Pulmonary artery endothelial cell (primary cell): ENCODE measurements around the gene AMPD2. TPM values are rescaled to one million over a fixed set of nuclear protein-coding genes. Genes with fewer than 3 reads are reported as not detected.
"Not testable (repeated sequence)": the region's sequence is repeated elsewhere in the genome, so short reads cannot be mapped to it uniquely, and the experiment has no call there.

Experiments
- DNase-seq: peaks from one replicate; pipeline ENCODE4 v3.0.0-alpha.2; 2011; ENCODE audit warnings: low read depth, low spot score
- total RNA-seq: library from RNA; depleted of rRNA; stranded (reverse); fragments of >200 nt; gene quantifications from 2 replicates; pipeline ENCODE4 v1.2.3, GENCODE V29; 2014

The AMPD2 gene
- total RNA-seq, 1 donor from 2014 or later, result 49.5 TPM

GRCh38 chr1:109649491-109649914, 29.9 kb downstream of the AMPD2 start:
- DNase-seq, result no peak

- no peak for DNase-seq
These were observed 31.0 kb downstream of the AMPD2 start for GRCh38 chr1:109650609-109651008.

- no peak for DNase-seq
These were observed 32.8 kb downstream of the AMPD2 start for GRCh38 chr1:109652402-109652801.

GRCh38 chr1:109653306-109653705, 33.7 kb downstream of the AMPD2 start:
- DNase-seq, result no peak

- no peak for DNase-seq
These were observed 34.9 kb downstream of the AMPD2 start for GRCh38 chr1:109654519-109654918.

- DNase-seq, result no peak
These were observed 36.2 kb downstream of the AMPD2 start, which contains the start of gene GSTM4 for GRCh38 chr1:109655615-109656519. GSTM4 (plus strand) TSS chr1:109656099; CDS start chr1:109656390, 291 bp downstream.

DNA sequence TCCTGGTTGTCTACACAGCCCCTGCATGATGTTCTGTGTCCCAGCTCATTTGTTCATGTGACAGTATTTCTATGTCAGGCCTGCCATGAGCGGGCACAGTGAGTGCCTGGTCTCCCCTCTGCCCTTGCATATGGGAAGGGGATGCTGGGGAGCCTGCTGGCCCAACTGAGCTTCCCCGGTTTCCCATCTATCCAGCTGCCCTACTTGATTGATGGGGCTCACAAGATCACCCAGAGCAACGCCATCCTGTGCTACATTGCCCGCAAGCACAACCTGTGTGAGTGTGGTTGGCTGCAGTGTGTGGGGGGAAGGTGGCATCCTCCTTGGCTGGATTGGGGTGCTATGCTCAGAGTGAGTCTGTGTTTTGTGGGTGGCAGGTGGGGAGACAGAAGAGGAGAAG, 37.8 kb downstream of the AMPD2 start:
- no peak for DNase-seq

- DNase-seq, result no peak
These were observed 38.3 kb downstream of the AMPD2 start for GRCh38 chr1:109657970-109658369.

GRCh38 chr1:109658533-109659042, 39.0 kb downstream of the AMPD2 start:
- no peak for DNase-seq

DNA sequence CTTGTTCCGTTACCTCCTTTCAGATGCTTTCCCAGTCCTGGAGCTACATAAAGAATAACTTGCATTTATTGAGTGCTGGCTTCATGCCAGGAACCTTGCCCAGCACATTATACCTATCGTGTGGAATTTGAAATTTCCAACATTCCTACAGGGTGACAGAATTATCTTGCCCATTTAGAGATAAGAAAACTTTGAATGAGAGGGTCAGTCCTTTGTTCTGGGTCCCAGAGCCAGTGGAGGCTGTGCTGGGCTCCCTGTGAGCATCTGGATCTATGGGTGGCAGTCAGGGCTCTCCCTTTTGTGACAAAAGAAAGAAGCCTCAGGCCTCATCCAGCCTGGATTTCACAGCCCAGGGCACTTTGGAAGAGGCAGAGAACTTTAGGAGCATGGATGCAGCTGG, 39.5 kb downstream of the AMPD2 start:
- no peak for DNase-seq

GRCh38 chr1:109659997-109660690, 40.5 kb downstream of the AMPD2 start:
- DNase-seq, result no peak

- not testable (repeated sequence) for DNase-seq
These were observed 41.0 kb downstream of the AMPD2 start for GRCh38 chr1:109660691-109661026.

DNA sequence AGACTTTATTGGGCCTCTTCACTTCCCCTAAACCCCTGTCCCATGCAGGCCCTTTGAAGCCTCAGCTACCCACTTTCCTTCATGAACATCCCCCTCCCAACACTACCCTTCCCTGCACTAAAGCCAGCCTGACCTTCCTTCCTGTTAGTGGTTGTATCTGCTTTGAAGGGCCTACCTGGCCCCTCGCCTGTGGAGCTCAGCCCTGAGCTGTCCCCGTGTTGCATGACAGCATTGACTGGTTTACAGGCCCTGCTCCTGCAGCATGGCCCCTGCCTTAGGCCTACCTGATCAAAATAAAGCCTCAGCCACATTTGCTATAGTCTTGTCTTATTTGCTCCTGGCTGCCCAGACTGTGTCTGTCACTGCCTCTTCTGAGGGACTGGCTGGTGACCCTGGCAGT, 41.8 kb downstream of the AMPD2 start:
- no peak for DNase-seq

- DNase-seq, result no peak
These were observed 45.0 kb downstream of the AMPD2 start for GRCh38 chr1:109664671-109665070.

- DNase-seq, result no peak
These were observed 48.0 kb downstream of the AMPD2 start, which contains the start of gene GSTM2 for GRCh38 chr1:109667452-109668122. GSTM2 (plus strand) TSS chr1:109668057; CDS start chr1:109668116, 59 bp downstream.

- DNase-seq, result no peak
These were observed 48.6 kb downstream of the AMPD2 start for GRCh38 chr1:109668123-109668775.

DNA sequence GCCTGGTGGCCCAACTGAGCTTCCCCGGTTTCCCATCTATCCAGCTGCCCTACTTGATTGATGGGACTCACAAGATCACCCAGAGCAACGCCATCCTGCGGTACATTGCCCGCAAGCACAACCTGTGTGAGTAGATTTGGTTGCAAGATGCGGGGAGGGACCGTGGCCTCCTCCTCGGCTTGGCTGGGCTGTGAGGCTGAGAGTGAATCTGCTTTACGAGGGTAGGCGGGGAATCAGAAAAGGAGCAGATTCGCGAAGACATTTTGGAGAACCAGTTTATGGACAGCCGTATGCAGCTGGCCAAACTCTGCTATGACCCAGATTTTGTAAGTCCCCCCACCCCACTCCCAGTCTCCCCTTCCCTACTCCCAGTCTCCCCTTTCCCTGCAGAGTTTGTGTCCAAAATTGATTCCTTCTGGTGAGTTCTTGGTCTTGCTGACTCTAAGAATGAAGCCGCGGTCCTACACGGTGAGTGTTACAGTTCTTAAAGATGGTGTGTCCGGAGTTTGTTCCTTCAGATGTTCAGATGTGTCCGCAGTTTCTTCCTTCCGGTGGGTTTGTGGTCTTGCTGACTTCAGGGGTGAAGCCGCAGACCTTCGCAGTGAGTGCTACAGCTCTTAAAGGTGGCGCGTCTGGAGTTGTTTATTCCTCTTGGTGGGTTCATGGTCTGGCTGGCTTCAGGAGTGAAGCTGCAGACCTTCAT, 49.8 kb downstream of the AMPD2 start:
- no peak for DNase-seq

- not testable (repeated sequence) for DNase-seq
These were observed 50.3 kb downstream of the AMPD2 start for GRCh38 chr1:109669949-109670302.

GRCh38 chr1:109671067-109671466, 51.4 kb downstream of the AMPD2 start:
- no peak for DNase-seq

- not testable (repeated sequence) for DNase-seq
These were observed 54.2 kb downstream of the AMPD2 start for GRCh38 chr1:109673861-109674260.
